Rectal smooth muscle tissue (tissue), 1 donor: ENCODE results near the gene IFNA16.
"Not testable (repeated sequence)": the region's sequence is repeated elsewhere in the genome, so short reads cannot be mapped to it uniquely, and the experiment has no call there.

ENCODE experiments used
- H3K27ac ChIP-seq: one replicate; pipeline ENCODE4 v1.7.0; 2013; ENCODE audit warnings: low read depth, low read length, inconsistent platforms
- H3K27me3 ChIP-seq: one replicate; pipeline ENCODE4 v1.7.0; 2013; ENCODE audit warnings: low read length; ENCODE audit not compliant: control insufficient read depth, insufficient read depth
- H3K36me3 ChIP-seq: one replicate; pipeline ENCODE4 v1.7.0; 2013; ENCODE audit warnings: low read length; ENCODE audit not compliant: control insufficient read depth, insufficient read depth
- H3K4me1 ChIP-seq: one replicate; pipeline ENCODE4 v1.7.0; 2013; ENCODE audit warnings: low read length; ENCODE audit not compliant: control insufficient read depth, insufficient read depth
- H3K4me3 ChIP-seq: one replicate; pipeline ENCODE4 v1.7.0; 2013; ENCODE audit warnings: low read length
- H3K9ac ChIP-seq: one replicate; pipeline ENCODE4 v1.7.0; 2013; ENCODE audit warnings: low read length

Gene IFNA16

DNA sequence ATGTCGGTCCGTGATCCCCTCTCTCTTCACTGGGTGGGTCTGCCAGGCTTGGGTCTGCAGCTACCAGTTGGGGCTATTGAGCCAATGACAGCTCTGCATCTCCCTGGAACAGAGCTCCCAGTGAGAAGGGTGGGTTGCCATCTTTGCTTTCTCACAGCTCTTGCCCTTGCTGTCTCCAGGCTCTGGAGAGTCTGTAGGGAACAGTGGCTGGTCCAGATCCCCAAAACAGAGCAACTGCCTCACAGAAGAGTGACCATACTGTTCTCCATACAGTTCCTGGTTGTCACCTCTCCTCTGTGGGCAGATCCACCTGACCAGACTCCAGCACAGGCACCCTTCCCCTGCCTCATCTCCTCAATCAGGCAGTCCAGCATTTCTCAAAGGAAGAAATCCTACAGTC is 16.1 kb upstream of the IFNA16 start:
- H3K4me1 ChIP-seq: no peaks in the 10 kb centered on the region
- H3K4me3 ChIP-seq: no peak overlapping the region
- H3K27me3 ChIP-seq: no peaks in the 10 kb centered on the region
- H3K9ac ChIP-seq: no peak overlapping the region
- no peaks in the 10 kb centered on the region for H3K36me3 ChIP-seq
- no peak overlapping the region for H3K27ac ChIP-seq

DNA sequence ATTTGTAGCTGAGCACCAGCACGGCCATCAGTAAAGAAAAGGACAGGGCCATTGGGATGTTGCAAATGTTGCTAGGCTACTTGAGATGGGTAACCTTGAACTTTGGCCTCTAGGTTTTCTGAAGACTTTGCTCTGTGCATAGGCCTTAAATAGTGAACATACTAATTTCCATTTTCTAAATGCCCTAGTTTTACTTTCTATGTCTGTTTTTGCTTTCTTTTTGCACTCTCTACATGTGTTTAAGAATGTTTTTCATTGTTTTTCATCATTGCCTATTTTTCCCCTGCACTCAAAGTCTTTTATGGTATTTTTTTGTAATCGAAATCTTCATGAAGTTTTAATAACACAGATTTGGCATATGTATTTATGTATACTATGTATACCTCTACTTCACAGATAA is 11.0 kb upstream of the IFNA16 start, which contains the start of gene IFNA17:
TSS of gene IFNA17 (minus strand) at position 101 of the 400 bp plus-strand sequence. CDS start at position 52, 49 bp downstream.
- H3K27me3 ChIP-seq: no peaks in the 10 kb centered on the region
- no peak within 1 kb of the TSS for H3K4me3 ChIP-seq
- H3K4me1 ChIP-seq: no peaks in the 10 kb centered on the region
- H3K36me3 ChIP-seq: no peaks in the 10 kb centered on the region
- H3K9ac ChIP-seq: no peak within 1 kb of the TSS
- H3K27ac ChIP-seq: no peak within 1 kb of the TSS

- H3K4me1 ChIP-seq, H3K9ac ChIP-seq, H3K36me3 ChIP-seq, H3K4me3 ChIP-seq, H3K27ac ChIP-seq, H3K27me3 ChIP-seq: not testable (repeated sequence)
Measured at GRCh38 chr9:21213411-21214326, 3.4 kb downstream of the IFNA16 start.

GRCh38 chr9:21212160-21212559 is 5.0 kb downstream of the IFNA16 start:
- H3K4me1 ChIP-seq: not testable (repeated sequence)

GRCh38 chr9:21210782-21211181 is 6.3 kb downstream of the IFNA16 start:
- H3K4me1 ChIP-seq, H3K36me3 ChIP-seq, H3K27me3 ChIP-seq, H3K4me3 ChIP-seq, H3K9ac ChIP-seq, H3K27ac ChIP-seq: not testable (repeated sequence)

More at GRCh38 chr9:21212160-21212559, 5.0 kb downstream of the IFNA16 start:
- not testable (repeated sequence) for H3K9ac ChIP-seq, H3K4me3 ChIP-seq, H3K27ac ChIP-seq, H3K36me3 ChIP-seq, H3K27me3 ChIP-seq

- no peak overlapping the region for H3K9ac ChIP-seq
- H3K4me3 ChIP-seq: no peak overlapping the region
- no peaks in the 10 kb centered on the region for H3K4me1 ChIP-seq
- no peaks in the 10 kb centered on the region for H3K36me3 ChIP-seq
- no peak overlapping the region for H3K27ac ChIP-seq
- H3K27me3 ChIP-seq: no peaks in the 10 kb centered on the region
Measured at GRCh38 chr9:21210311-21210710, 6.8 kb downstream of the IFNA16 start.

- H3K27me3 ChIP-seq, H3K9ac ChIP-seq, H3K36me3 ChIP-seq, H3K27ac ChIP-seq, H3K4me1 ChIP-seq, H3K4me3 ChIP-seq: not testable (repeated sequence)
Measured at GRCh38 chr9:21207043-21207442, 10.1 kb downstream of the IFNA16 start, which contains the start of gene IFNA10. Gene IFNA10, minus strand, starts transcription at chr9:21207143. Its CDS starts 46 bp downstream, at chr9:21207097.

DNA sequence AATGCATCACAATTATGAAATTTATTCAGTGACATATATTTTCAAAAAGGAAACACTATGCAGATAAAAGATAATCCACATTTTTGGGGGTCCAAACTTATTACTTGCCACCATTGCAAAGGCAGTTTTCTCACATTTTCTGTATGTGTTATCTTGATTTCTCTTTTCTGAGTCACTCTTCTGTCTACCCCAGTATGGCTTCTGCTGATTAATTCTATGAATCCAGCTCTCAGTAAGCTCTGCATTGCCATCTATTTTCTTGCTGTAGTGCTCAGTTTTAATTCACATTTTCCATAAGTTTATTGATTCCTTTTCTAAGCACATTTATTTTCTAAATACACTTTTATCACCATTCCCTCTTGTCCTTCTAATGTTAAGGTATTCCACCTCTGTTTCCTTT is 11.9 kb downstream of the IFNA16 start:
- H3K36me3 ChIP-seq: no peaks in the 10 kb centered on the region
- H3K4me1 ChIP-seq: no peaks in the 10 kb centered on the region
- H3K27me3 ChIP-seq: no peaks in the 10 kb centered on the region
- no peak overlapping the region for H3K27ac ChIP-seq
- no peak overlapping the region for H3K4me3 ChIP-seq
- no peak overlapping the region for H3K9ac ChIP-seq

DNA sequence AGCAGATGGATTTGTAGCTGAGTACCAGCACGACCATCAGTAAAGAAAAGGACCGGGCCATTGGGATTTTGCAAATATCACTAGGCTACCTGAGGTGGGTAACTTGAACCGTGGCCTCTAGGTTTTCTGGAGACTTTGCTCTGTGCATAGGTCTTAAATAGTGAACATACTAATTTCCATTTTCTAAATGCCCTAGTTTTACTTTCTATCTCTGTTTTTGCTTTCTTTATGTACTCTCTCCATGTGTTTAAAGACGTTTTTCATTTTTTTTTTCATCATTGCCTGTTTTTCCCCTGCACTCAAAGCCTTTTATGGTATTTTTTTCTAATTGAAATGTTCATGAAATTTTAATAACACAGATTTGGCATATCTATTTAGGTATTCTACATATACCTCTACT is 15.0 kb downstream of the IFNA16 start, which contains the start of gene IFNA7:
TSS of gene IFNA7 (minus strand) at position 101 of the 400 bp plus-strand sequence. CDS start at position 61, 40 bp downstream.
- H3K4me1 ChIP-seq: not testable (repeated sequence)

GRCh38 chr9:21194867-21195776 is 22.0 kb downstream of the IFNA16 start:
- not testable (repeated sequence) for H3K27me3 ChIP-seq, H3K4me3 ChIP-seq, H3K4me1 ChIP-seq, H3K9ac ChIP-seq, H3K27ac ChIP-seq, H3K36me3 ChIP-seq

More for the DNA sequence above, 15.0 kb downstream of the IFNA16 start, which contains the start of gene IFNA7:
- H3K9ac ChIP-seq, H3K27me3 ChIP-seq, H3K27ac ChIP-seq, H3K36me3 ChIP-seq, H3K4me3 ChIP-seq: not testable (repeated sequence)

- not testable (repeated sequence) for H3K4me1 ChIP-seq, H3K27ac ChIP-seq, H3K9ac ChIP-seq, H3K4me3 ChIP-seq, H3K36me3 ChIP-seq, H3K27me3 ChIP-seq
Measured at GRCh38 chr9:21187487-21187886, 29.6 kb downstream of the IFNA16 start, which contains the start of gene IFNA4. Gene IFNA4, minus strand, starts transcription at chr9:21187587. Its CDS starts 56 bp downstream, at chr9:21187531.
